ELR (cell line): Measurements from ENCODE around the gene LAMB1.
"Not testable (repeated sequence)": the region's sequence is repeated elsewhere in the genome, so short reads cannot be mapped to it uniquely, and the experiment has no call there.

ENCODE experiments used
- DNase-seq: peaks from one replicate; pipeline ENCODE4 v3.0.0-alpha.2; 2015; ENCODE audit warnings: low read depth

LAMB1 gene

DNA sequence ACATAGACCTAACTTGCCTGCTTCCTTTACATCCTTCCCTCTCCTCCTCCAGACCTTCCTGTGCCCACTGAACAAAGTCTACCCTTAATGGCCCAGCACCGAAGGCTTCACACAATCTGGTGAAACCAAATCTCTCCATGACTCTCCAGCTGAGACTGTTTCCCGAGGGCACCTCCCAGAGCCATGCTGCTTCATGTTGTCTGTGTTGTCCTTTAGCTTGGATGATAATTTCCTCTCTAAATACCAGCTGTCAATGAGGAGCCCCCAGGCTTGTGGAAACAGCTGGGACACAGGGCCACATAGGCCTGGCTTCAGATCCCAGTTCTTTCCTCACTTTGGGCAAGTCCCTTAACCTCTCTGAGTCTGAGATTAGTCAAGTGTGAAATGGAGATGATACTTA, 57.6 kb downstream of the LAMB1 start:
- DNase-seq, result no peak

DNA sequence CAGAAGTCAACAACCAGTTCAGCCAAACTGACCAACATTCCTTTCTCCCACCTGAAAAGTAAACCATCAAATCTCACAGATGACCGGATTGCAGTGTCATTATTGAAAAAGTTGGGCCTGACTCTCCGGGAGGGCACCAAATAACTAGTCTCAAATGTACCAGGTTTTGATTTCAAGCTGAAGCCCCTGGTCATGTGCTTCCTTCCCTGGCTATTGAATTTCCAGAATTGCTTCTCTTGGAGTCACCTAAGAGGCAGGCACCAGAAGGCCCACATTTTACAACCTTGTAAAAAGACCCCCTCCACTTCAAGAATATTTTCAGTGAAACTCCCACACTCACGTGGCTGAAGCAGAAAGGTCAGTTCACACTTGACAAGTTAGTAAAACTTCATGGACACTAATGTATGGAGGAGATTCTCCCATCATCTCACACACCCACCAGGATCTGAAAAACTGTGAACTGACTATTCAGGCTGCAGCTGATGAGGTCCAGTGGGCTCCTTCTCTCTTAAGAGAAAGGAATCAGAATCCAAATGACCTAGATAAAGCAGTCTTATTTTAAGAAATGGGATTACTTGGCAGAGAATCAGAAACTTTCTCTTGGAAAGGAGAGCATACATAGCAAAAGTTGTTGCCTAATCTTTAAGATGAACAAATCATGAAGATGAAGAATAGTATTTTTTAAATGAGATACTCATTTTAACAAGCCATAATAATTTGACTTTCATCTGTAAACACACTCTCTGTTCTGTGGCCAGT, 58.4 kb downstream of the LAMB1 start:
- no peak for DNase-seq

- DNase-seq, result no peak
These were observed 59.9 kb downstream of the LAMB1 start for GRCh38 chr7:107943018-107943417.

- no peak for DNase-seq
These were observed 62.0 kb downstream of the LAMB1 start for GRCh38 chr7:107940951-107941350.

GRCh38 chr7:107939573-107940489, 63.1 kb downstream of the LAMB1 start:
- DNase-seq, result peak; percentile 75

- DNase-seq, result peak; percentile 42
These were observed 64.3 kb downstream of the LAMB1 start for GRCh38 chr7:107938456-107939250.

DNA sequence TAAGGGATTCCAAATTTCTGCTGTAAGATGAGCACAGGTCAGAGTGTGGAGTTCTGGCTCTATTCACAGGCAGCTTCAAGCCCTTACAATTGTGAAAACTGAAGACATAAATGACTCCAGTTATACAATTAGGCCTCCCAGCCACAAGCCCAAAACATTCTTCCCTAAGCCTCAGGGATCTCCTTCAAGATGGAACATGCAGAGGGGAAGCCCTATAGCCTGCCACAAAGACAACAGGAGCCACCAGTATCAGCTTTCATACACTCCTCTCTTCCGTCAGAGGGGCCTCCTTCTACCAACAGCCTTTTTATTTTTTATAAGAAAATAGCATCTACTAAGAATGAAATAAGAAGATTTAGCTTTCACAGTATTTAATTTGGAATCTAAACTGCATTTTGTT, 65.4 kb downstream of the LAMB1 start:
- no peak for DNase-seq

DNA sequence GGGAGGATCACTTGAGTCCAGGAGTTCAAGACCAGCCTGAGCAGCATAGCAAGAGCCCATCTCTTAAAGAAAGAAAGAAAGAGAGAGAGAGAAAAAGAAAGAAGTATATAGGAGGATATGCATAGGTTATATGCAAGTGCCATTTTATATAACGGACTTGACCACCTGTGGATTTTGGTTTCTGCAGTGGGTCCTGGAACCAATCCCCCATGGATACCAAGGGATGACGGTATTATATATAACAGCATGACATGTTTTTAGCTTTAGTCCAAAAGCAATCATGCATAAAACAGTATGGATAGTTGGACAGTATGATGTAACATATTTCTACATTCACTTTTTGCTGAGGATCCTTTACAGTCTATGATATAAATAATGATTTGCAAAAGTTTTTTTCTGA, 66.6 kb downstream of the LAMB1 start:
- DNase-seq, result no peak

GRCh38 chr7:107934991-107935770, 67.8 kb downstream of the LAMB1 start:
- peak; percentile 43 for DNase-seq

GRCh38 chr7:107933386-107934013, 69.5 kb downstream of the LAMB1 start:
- no peak for DNase-seq

DNA sequence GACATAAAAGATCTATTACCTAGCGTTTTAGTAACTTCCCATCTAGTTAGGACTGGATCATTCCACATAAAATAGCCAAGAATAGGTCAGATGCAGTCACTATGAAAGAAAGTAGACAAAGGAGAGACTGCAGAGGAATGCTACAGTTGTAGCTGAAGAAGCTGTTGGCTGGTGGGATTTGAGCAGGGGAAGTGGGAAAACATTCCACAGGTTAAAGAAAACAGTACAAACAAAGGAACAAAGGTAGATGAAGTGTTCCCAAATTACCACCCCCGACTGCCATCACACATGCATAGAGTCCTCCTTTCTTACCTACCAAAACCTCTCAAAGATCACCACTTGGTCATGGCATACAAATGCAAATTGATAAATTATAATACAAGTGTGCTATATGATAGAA, 70.2 kb downstream of the LAMB1 start:
- no peak for DNase-seq

- DNase-seq, result no peak
These were observed 71.0 kb downstream of the LAMB1 start for GRCh38 chr7:107931740-107932515.

GRCh38 chr7:107926481-107926880, 76.5 kb downstream of the LAMB1 start:
- no peak for DNase-seq

DNA sequence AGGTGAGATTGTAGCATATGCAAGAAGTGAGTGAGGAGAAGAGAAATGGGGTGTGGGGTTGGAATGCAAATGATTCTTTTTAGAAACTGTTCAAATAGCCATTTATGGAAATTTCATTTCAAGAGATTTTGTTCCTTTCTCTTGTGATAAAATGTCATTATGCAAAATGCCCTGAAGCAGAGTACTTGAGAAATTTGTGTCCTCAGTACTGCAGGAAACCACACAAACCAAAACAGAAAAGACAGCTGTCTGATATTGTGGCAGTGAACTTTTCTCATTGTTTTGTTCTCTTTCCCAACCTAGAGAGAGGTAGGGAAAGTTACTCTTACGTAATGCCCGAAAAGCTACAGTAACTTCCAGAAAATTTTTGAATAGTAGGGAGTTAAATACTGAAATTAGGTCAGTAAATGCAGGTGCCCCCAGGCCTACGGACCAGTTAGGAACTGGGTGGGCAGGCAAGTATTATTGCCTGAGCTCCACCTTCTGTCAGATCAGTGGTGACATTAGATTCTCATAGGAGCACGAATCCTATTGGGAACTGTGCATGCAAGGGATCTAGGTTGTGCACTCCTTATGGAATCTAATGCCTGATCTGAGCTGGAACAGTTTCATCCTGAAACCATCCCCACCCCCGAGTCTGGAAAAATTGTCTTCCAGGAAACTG, 78.0 kb downstream of the LAMB1 start:
- DNase-seq, result no peak

- no peak for DNase-seq
These were observed 80.1 kb downstream of the LAMB1 start for GRCh38 chr7:107922886-107923285.

- not testable (repeated sequence) for DNase-seq
These were observed 81.1 kb downstream of the LAMB1 start for GRCh38 chr7:107921826-107922225.

DNA sequence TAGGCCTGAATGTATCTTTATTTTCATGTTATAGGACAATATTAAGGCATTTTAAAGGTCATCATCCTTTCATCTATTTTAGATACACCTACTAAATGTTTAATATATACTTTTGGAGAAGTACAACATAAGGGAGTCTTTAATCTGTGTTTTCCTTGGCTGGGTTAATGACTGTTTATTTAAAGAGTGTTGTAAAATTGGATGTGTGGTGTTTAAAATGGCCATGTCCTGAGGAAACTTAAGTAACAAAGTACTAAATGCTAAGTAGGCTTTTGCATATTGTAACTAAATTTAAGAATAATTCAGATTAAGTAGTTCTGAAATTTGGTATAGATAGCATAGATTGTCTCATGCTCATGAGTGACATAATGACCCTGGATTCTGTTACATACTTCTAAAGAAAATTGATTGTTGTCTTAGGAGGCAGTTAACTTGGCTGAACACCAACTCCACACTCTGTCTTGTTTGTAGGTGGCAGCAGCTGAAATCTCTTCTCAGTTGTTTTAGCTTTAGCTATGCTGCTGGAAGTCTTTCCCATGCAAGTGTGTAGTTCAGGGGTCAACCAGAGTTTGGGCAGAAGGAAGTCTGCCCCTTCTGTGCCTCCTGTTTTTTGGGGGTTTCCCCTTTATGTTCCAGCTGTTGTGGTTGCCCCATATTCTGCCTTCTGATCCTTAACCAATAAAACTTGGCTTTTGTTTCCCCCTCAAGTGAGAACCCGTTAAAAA, 82.8 kb downstream of the LAMB1 start:
- DNase-seq, result no peak

- no peak for DNase-seq
These were observed 84.0 kb downstream of the LAMB1 start for GRCh38 chr7:107918948-107919347.
